HepG2 (cell line): ENCODE measurements around the gene HLA-DPA1. TPM values are rescaled to one million over a fixed set of nuclear protein-coding genes. Genes with fewer than 3 reads are reported as not detected.

Experiments used
- CSRNP1 ChIP-seq: sonication (generic); formaldehyde crosslinking; IDR thresholded peaks from 2 replicates; pipeline ENCODE4 v1.8.1; 2023; ENCODE audit warnings: mild to moderate bottlenecking, missing genetic modification reagents
- DZIP1 ChIP-seq: sonication (generic); formaldehyde crosslinking; IDR thresholded peaks from 2 replicates; pipeline ENCODE4 v1.5.0; 2020; ENCODE audit warnings: mild to moderate bottlenecking, missing genetic modification reagents
- GPBP1L1 ChIP-seq: sonication (generic); formaldehyde crosslinking; IDR thresholded peaks from 2 replicates; pipeline ENCODE4 v1.5.0; 2020; ENCODE audit warnings: mild to moderate bottlenecking, missing genetic modification reagents
- TRAFD1 ChIP-seq: sonication (generic); formaldehyde crosslinking; IDR thresholded peaks from 2 replicates; pipeline ENCODE4 v1.5.1; 2020; ENCODE audit warnings: missing genetic modification reagents, mild to moderate bottlenecking, borderline replicate concordance
- ZBTB8A ChIP-seq: sonication (generic); formaldehyde crosslinking; IDR thresholded peaks from 2 replicates; pipeline ENCODE4 v1.4.0; 2020; ENCODE audit warnings: mild to moderate bottlenecking, low read depth, missing genetic modification reagents, borderline replicate concordance
- ZNF205 ChIP-seq: IDR thresholded peaks from 2 replicates; pipeline ENCODE4 v1.6.1; 2018; ENCODE audit warnings: missing biosample characterization, missing genetic modification reagents
- ZNF407 ChIP-seq: sonication (generic); formaldehyde crosslinking; IDR thresholded peaks from one replicate; pipeline ENCODE4 v1.5.1; 2020; ENCODE audit warnings: mild to moderate bottlenecking, missing genetic modification reagents; ENCODE audit errors: not compliant biosample characterization
- polyA plus RNA-seq, 8 experiments: library from polyadenylated mRNA; depleted of rRNA in 3 of 8; stranded (reverse) in 7 of 8; unstranded in 1 of 8; fragments of >200 nt; fragmentation: Illumina TruSeq in 4 of 8; extraction: Trizol in 4 of 8; gene quantifications; 2 replicates each; pipeline versions ENCODE4 v1.2.1 to v1.2.3, GENCODE V29; 2011 to 2016; ENCODE audit warnings: low read depth in 4 of 8, missing spikeins in 1 of 8, mixed read lengths in 1 of 8; ENCODE audit not compliant: insufficient read depth in 1 of 8
- total RNA-seq, 5 experiments: library from RNA; depleted of rRNA; stranded (reverse); fragments of >200 nt; fragmentation: Illumina TruSeq; extraction: Trizol; gene quantifications; 2 replicates each; pipeline ENCODE4 v1.2.3, GENCODE V29; 2016; ENCODE audit warnings: low read depth in 1 of 5

Gene HLA-DPA1
- total and polyA plus RNA-seq, 2 of the 13 experiments (the other 11 are each of a cell fraction or from before 2014, with no cell fraction given) = not detected

- TF ChIP-seq TRAFD1 (CRISPR knock-in tag) = no peak
- no peak for TF ChIP-seq ZBTB8A (CRISPR knock-in tag)
- no peak for TF ChIP-seq CSRNP1 (CRISPR knock-in tag)
- no peak for TF ChIP-seq DZIP1
- no peak for TF ChIP-seq ZNF205
- TF ChIP-seq GPBP1L1 (CRISPR knock-in tag) = no peak
- no peak for TF ChIP-seq ZNF407 (CRISPR knock-in tag)
These were observed 9.3 kb upstream of the HLA-DPA1 start (continued) for GRCh38 chr6:33082702-33083101.
